GM21619 (cell line): ENCODE results near the gene C11orf98.
"Not testable (repeated sequence)": the region's sequence is repeated elsewhere in the genome, so short reads cannot be mapped to it uniquely, and the experiment has no call there.

Source experiments
- ATAC-seq: cut with Tn5 transposase; IDR thresholded peaks from one replicate; pipeline ENCODE4 v1.9.1; 2021; ENCODE audit not compliant: unreplicated experiment

C11orf98 gene

GRCh38 chr11:62665075-62665598, at the start of gene C11orf98, which contains the start of gene CSKMT:
Gene C11orf98, minus strand, starts transcription at chr11:62665210. Its CDS starts 41 bp downstream, at chr11:62665169.
Gene CSKMT, plus strand, starts transcription at chr11:62665312. Its CDS starts 568 bp downstream, at chr11:62665880.
- peak; percentile 76 for ATAC-seq

DNA sequence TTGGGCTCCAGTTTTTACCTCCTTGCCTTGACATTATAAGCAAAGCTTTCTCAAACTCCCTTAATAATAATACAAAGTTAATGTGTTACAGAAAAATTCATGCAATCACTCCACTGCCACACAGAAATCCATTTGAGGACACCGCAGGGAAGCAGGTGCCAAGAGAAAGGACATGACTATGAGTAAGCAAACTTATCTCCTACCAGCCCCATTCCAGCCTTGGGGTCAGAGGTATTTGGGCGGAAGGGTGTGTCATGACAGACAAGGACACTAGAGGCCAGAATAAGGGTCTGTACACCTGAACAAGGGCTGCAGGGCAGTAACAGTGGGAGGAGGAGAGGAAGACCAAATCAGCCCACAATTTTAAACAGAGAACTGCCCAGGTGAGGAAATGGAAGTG, 48.3 kb upstream of the C11orf98 start:
- no peak for ATAC-seq

GRCh38 chr11:62712861-62713260, 47.9 kb upstream of the C11orf98 start:
- ATAC-seq: no peak

DNA sequence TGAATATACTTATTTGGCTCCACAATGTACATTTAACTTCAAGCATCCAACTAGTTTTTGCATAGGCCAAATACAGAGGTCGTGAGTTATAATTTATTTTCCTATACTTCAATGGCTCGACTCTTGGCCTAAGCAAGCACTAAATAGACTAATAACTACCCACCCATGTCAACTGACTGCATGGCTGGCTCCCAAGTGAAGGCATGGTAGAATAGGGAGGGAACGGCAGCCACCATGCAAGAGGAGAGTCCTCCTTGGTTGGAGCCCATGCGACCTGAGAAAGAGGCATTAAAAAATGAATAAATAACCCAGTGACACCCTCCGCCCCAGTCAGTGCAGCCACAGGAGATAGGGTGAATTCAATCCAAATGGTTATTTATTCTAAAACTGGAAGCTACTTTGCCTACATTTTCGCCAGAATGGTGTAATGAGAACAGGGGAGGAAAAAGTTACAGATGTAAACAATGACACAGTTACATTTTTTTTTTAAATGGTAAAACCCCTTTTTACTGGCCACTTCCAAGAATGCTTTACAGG, 47.3 kb upstream of the C11orf98 start:
- ATAC-seq: no peak

DNA sequence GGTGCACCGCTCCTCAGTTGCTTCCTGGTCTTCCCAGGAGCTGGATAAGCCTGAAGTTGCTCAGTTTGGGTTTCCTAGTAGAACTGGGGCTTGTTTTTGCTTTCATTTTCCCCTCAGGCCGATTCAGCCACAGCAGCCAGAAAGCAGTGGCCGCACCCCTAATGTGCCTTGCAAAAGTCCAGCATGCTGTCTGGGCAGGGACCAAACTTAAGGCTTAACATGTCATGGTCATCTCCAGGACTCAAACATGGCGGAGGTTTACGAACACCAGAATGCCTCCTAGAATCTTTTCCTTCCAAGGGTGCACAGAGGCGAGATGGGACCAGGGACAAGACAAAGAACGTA, 45.0 kb upstream of the C11orf98 start:
- ATAC-seq: no peak

DNA sequence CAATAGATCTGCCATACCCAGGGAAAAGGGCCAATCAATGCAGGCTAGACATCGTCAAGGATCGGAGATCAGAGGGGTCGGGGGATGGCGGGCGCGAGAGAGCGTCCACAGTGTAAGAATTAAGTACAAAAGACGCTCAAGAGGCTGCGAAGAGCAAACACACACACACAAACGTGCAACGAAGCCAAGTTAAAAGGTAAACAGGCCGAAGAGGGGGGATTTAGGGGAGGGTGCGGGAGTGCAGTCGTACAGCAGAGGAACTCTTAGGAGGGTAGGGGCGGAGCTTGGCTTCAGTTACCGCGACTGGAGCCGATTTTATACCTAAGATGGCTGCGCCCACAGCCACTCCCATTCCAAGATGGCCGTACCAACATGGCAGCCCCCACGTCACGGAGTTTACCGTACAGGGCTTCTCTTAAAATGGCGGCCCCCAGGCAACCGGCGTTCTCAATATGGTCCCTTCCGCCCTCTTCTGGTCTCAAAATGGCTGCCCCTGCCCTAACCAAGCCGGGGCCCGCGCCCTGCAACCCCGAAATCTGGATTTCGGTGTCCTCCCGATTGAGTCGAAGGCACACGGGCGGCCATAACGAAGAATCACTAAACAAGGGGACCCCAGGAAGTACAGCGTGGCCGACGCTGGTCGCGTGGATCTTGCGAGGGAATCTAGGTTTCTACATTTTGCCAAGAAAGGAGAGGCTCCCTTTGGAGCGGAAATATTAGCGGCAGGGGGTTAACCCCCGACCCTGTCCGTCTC, 44.4 kb upstream of the C11orf98 start:
- ATAC-seq: peak; percentile 62

DNA sequence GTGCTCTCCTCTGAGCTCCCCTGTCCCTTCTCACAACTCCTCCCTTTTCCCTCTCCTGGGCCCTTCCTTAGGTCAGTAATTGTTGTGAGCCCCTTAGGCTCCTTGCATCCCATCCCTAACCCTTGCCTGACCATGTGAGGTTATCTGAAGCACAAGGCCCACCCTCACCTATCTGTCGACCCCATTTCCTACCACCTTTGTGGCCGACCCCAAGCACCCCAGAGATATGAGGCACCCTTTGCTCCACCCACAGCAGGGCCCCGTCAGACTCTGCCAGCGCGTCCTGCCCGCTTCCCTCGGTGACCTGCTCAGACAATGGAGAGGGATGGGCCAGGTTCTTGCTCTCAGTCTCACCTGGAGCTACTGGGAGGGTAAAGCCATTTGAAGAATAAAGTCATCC, 43.8 kb upstream of the C11orf98 start:
- no peak for ATAC-seq

DNA sequence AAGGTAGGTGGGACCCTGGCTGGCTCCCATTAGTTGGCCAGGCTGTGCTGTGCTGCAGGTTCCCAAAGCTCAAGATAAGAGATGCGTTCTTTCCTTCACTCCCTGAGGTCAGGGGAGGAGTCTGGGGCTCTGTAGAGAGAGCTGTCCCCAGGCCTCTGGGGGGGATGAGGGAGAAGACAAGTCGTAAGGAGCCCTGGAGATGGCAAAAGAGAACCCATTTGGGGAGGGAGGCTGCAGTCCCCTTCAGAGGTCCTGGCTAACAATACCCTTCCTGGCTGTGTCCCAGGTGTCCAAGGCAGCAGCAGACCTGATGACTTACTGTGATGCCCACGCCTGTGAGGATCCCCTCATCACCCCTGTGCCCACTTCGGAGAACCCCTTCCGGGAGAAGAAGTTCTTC, 43.4 kb upstream of the C11orf98 start:
- ATAC-seq: no peak

DNA sequence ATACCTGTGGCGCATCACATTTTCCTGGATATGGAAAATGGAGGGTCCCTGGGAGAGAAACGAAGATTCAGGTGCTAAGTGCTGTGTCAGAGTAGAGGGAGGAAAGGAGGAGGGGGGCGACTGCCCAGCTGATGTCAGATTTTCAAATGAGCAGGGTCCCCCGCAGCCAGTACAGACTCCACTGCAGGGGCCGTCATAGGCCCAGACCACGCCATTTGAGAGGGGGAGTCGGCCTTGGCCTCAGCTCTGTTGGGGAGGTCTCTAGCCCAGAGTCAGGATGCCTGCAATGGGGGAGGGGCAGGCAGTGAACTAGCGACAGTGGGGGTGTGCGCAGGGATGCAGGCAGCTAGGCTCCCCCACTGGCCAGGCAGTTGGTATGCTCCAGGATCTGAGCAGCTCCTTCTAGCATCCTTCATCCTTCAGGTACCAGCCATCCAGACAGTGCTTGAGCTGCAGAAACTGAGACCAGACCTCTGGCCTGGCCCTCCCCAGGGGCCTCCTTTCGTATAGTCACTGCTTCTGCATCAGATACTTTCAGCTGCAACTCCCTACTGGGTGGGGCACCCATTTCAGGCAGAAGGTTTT, 42.4 kb upstream of the C11orf98 start, which contains the start of the genes BSCL2 and GNG3:
Gene BSCL2, minus strand, starts transcription at position 148 of the 585 bp plus-strand sequence. CDS start 229 bp downstream, outside the sequence.
Gene GNG3, plus strand, starts transcription at position 400 of the 585 bp plus-strand sequence. CDS start 620 bp downstream, outside the sequence.
- no peak for ATAC-seq

- no peak for ATAC-seq
These were observed 41.8 kb upstream of the C11orf98 start for GRCh38 chr11:62706850-62707247.

GRCh38 chr11:62705880-62706849, 41.2 kb upstream of the C11orf98 start:
- ATAC-seq: peak; percentile 46

DNA sequence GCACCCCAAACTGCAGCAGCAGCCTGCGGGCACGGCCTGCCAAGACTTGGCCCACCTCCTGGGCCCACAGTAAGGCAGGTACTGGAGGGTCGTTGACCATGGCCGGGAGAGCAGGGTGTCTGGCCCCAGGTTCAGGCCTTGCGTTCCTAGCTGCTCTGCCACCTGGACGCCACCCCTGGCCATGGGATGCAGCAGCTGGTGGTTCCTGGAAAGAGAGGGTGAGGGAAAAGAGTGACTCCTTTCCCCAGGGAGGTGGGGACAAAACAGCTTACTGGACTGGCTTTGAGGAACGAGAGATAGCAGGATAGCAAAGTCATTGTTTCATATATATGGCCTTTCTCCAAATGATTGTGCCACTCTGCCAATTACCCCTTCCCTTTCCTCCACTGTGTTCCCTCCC, 40.4 kb upstream of the C11orf98 start:
- no peak for ATAC-seq

GRCh38 chr11:62703921-62704320, 38.9 kb upstream of the C11orf98 start:
- ATAC-seq: not testable (repeated sequence)

DNA sequence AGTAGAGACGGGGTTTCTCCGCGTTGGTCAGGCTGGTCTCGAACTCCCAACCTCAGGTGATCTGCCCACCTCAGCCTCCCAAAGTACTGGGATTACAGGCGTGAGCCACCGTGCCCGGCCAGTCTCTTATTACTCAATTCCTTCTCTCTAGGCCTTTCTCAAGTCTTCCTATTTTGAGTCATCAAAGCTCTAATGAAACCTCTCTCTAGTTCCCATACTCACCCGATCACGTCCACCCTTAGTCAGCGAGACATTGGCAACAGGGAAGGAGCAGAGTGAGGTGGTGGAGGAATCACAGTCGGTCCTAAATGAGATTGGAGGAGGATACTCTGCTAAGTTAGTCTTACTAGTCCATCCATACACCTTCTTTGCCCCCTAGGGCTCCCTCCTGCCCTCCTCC, 37.2 kb upstream of the C11orf98 start:
- ATAC-seq: no peak

DNA sequence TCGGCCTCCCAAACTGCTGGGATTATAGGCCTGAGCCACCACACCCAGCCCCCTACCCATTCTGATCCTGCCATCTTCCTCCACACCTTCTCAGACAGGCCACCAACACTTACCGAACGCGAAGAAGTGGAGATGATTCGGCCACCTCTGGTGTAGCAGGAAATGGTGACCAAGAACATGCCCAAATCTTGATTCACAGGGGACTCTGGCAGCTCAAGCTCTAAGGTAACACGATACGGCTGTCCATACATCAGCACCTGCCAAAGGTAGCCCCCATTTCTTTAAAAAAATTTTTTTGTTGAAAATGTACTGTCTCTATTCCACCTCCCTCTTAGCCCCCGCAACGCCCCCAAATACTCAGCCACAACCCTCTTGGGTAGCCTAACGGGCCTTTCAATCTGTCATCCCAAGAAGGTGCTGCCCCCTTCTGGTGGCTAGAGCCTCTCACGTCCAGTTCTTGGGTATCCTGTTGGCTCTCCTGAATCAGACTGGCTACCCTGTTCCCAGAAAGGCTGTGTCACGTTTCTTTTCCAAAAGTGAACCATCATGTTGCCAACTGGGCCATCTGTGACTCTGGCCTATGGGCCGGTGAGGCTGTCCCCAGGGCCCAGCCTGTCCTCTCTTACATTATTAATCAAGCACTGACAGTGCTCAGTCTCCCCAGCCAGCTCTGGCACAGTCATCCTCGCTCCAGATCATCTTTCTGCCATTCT, 29.6 kb upstream of the C11orf98 start:
- ATAC-seq: no peak

GRCh38 chr11:62693624-62694023, 28.6 kb upstream of the C11orf98 start:
- ATAC-seq: not testable (repeated sequence)

GRCh38 chr11:62689421-62690183, 24.6 kb upstream of the C11orf98 start, which contains the start of gene LRRN4CL:
Gene LRRN4CL, minus strand, starts transcription at chr11:62689530. Its CDS starts 1,022 bp downstream, at chr11:62688508.
- no peak for ATAC-seq

DNA sequence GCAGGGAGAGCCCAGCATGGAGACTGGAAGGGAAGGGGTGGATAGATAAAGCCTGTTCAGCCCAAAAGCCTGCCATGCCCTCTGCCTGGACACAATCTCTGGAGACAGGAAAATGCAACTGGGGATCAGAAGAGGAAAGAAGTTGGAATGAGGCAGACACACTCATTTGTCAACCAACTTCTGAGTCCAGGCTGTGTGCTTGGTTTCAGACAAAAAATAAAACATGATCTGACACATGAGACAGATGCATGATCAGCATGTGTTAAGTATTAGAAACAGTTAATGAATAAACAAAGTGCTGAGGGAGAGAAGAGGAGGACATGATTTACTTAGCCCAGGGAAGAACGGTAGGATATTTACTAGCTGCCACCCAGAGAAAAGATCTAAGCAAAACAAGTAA, 23.5 kb upstream of the C11orf98 start:
- ATAC-seq: no peak
